Stimulated activated CD8-positive, alpha-beta memory T cell treated with anti-CD3 and anti-CD28 coated beads, Interleukin-7, amount 100 ng/mL, for 24 hours (primary cell): ENCODE results near the gene XRCC6.

ENCODE experiments used
- DNase-seq: peaks from one replicate; pipeline ENCODE4 v3.0.0-alpha.2; 2020; ENCODE audit warnings: low read depth

Gene XRCC6

GRCh38 chr22:41687901-41688364 lies 66.8 kb downstream of the XRCC6 start:
- no peak for DNase-seq

- DNase-seq, result peak; percentile 87
Measured at GRCh38 chr22:41688365-41689211, 67.5 kb downstream of the XRCC6 start, which contains the start of gene SNU13. Gene SNU13 (minus strand): TSS chr22:41688867. CDS start chr22:41688796, 71 bp downstream.

- no peak for DNase-seq
Measured at GRCh38 chr22:41690476-41690875, 69.4 kb downstream of the XRCC6 start.

- DNase-seq, result no peak
Measured at GRCh38 chr22:41695211-41695610, 74.1 kb downstream of the XRCC6 start.

GRCh38 chr22:41696703-41697102 lies 75.6 kb downstream of the XRCC6 start:
- DNase-seq, result no peak

GRCh38 chr22:41697126-41697775 lies 76.2 kb downstream of the XRCC6 start:
- DNase-seq, result peak; percentile 97

- peak; percentile 81 for DNase-seq
Measured at GRCh38 chr22:41699264-41700107, 78.4 kb downstream of the XRCC6 start, which contains the start of gene MEI1. Gene MEI1 (plus strand): TSS chr22:41699503. CDS start chr22:41699539, 36 bp downstream.

GRCh38 chr22:41700108-41700364 lies 78.9 kb downstream of the XRCC6 start:
- DNase-seq, result no peak

- DNase-seq, result no peak
Measured at GRCh38 chr22:41702763-41703162, 81.7 kb downstream of the XRCC6 start.

- no peak for DNase-seq
Measured at GRCh38 chr22:41709341-41709740, 88.2 kb downstream of the XRCC6 start.

GRCh38 chr22:41713004-41713403 lies 91.9 kb downstream of the XRCC6 start:
- DNase-seq, result no peak
